ENCODE measurements around the gene MTUS2.

DNA sequence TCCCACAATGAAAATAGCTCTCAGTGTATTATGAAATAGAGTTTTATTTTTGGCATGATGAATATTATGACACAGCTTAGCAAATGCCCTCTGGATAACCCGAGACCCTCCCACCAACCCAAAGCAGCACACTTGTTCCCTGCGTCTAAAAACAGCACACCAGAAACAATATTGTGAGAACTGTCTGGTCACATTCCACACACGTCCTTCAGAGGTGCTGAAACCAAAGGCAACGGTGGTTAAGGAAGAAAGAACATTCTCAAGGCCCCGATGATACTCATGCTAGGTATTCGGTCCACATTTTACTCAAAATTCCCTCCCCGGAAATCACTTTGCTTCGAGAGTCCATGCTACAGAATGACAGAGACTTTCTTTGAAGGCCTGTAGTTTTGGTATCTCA, 618.6 kb downstream of the MTUS2 start:
- TF ChIP-seq, protein P1, sequence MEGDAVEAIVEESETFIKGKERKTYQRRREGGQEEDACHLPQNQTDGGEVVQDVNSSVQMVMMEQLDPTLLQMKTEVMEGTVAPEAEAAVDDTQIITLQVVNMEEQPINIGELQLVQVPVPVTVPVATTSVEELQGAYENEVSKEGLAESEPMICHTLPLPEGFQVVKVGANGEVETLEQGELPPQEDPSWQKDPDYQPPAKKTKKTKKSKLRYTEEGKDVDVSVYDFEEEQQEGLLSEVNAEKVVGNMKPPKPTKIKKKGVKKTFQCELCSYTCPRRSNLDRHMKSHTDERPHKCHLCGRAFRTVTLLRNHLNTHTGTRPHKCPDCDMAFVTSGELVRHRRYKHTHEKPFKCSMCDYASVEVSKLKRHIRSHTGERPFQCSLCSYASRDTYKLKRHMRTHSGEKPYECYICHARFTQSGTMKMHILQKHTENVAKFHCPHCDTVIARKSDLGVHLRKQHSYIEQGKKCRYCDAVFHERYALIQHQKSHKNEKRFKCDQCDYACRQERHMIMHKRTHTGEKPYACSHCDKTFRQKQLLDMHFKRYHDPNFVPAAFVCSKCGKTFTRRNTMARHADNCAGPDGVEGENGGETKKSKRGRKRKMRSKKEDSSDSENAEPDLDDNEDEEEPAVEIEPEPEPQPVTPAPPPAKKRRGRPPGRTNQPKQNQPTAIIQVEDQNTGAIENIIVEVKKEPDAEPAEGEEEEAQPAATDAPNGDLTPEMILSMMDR (IDR thresholded peaks at IDR 0.05): no peak
- no peak for TF ChIP-seq POLR2A (IDR thresholded peaks at IDR 0.05)
